ENCODE measurements around the gene TNK2.

Gene TNK2

DNA sequence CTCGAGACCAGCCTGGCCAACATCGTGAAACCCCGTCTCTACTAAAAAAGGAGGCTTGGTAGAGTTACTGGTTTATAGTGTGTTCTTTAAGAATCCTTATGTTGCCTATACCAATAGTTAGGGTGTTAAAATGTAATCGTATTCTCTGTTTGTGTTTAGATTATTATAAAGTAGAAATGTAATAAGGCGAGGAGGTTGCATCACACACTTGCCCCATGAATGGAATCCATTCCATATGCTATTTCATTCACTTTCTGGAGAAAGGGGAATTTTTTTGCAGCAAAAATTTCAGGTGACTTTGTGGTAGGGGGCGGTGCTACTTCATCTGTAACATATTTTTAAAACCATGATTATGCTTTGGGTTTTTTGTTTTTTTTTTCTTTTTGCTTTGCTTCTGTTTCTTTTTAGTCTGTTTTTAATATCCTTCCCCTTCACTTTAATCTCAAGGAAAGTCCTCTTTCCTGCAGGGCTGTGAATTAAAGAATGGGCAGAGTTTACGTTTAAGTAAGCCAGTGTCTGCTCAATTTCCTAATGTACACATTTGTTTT is 63.6 kb downstream of the TNK2 start:
- H3K4me3 ChIP-seq (ENCODE audit: low read depth, low read length) = no peak overlapping the region
- TF ChIP-seq, protein P1, sequence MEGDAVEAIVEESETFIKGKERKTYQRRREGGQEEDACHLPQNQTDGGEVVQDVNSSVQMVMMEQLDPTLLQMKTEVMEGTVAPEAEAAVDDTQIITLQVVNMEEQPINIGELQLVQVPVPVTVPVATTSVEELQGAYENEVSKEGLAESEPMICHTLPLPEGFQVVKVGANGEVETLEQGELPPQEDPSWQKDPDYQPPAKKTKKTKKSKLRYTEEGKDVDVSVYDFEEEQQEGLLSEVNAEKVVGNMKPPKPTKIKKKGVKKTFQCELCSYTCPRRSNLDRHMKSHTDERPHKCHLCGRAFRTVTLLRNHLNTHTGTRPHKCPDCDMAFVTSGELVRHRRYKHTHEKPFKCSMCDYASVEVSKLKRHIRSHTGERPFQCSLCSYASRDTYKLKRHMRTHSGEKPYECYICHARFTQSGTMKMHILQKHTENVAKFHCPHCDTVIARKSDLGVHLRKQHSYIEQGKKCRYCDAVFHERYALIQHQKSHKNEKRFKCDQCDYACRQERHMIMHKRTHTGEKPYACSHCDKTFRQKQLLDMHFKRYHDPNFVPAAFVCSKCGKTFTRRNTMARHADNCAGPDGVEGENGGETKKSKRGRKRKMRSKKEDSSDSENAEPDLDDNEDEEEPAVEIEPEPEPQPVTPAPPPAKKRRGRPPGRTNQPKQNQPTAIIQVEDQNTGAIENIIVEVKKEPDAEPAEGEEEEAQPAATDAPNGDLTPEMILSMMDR (IDR thresholded peaks at IDR 0.05; ENCODE audit: low read depth, low read length) = no peak

GRCh38 chr3:195839260-195840010 is 68.9 kb downstream of the TNK2 start:
- TF ChIP-seq, protein P1 (IDR thresholded peaks at IDR 0.05; ENCODE audit: low read depth, low read length) = no peak

DNA sequence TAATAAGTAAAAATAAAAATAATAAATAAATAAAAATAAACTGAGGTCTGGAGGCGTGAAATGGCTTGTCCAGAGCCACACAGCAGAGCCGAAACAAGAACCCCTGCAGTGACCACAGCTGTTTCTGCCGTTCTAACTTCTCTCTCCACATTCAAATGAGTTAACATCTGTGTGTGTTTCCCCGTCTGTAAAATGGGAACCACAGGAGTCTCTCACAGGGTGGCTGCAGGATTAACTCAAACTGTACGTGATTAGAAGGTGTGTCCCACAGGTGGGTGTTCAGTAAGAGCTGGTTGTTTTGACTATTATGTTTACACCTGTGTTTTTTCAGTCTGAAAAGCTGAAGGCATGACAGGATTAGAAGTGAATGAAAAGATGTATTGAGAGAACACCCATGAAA is 69.6 kb downstream of the TNK2 start:
- TF ChIP-seq, protein P1 (IDR thresholded peaks at IDR 0.05; ENCODE audit: low read depth, low read length) = no peak

More at GRCh38 chr3:195839260-195840010, 68.9 kb downstream of the TNK2 start:
- H3K4me3 ChIP-seq (ENCODE audit: low read depth, low read length) = no peak overlapping the region

GRCh38 chr3:195836476-195837135 is 71.7 kb downstream of the TNK2 start:
- TF ChIP-seq, protein P1 (IDR thresholded peaks at IDR 0.05; ENCODE audit: low read depth, low read length) = no peak

More for the DNA sequence above, 69.6 kb downstream of the TNK2 start:
- H3K4me3 ChIP-seq (ENCODE audit: low read depth, low read length) = no peak overlapping the region

GRCh38 chr3:195835791-195836190 is 72.6 kb downstream of the TNK2 start:
- TF ChIP-seq, protein P1 (IDR thresholded peaks at IDR 0.05; ENCODE audit: low read depth, low read length) = no peak
- H3K4me3 ChIP-seq (ENCODE audit: low read depth, low read length) = no peak overlapping the region

More at GRCh38 chr3:195836476-195837135, 71.7 kb downstream of the TNK2 start:
- H3K4me3 ChIP-seq (ENCODE audit: low read depth, low read length) = no peak overlapping the region

- TF ChIP-seq, protein P1 (IDR thresholded peaks at IDR 0.05; ENCODE audit: low read depth, low read length) = no peak
Observed at GRCh38 chr3:195834675-195835583, 73.4 kb downstream of the TNK2 start.

More at GRCh38 chr3:195834675-195835583, 73.4 kb downstream of the TNK2 start:
- no peak overlapping the region for H3K4me3 ChIP-seq (ENCODE audit: low read depth, low read length)

Data from WI38 (cell line).